Measurements from ENCODE around the gene SAMM50.
A peak's percentile ranks its signal among the peaks of the same experiment; 100 is the strongest.

Gene SAMM50

DNA sequence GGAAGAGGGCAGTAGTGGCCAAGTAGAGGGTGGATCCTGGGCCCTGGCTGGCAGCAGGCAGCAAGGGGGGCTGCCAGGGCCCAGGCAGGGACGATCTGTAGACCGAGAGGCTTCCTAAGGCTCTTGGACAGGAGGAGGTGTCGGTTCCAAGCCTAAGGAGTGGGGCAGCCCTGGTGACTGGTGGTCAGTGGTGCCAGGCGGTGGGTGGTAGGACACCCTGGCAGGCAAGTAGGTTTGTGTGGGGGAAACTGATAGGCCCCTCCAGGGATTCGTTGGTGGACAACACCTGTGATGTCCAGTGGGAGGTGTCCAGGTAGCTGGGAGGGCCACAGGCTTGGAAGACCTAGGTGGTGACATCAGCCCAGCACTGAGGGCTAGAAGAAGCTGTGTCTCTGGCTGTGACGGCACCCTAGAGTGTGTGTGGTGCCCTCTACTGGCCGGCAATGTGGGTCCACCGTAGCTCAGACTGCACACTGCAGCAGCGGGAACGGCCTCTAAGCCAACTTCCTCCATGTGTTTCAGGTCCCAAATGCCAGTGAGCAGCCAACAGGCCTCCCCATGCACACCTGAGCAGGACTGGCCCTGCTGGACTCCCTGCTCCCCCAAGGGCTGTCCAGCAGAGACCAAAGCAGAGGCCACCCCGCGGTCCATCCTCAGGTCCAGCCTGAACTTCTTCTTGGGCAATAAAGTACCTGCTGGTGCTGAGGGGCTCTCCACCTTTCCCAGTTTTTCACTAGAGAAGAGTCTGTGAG lies 9.4 kb upstream of the SAMM50 start:
- peak; percentile 33 for DNase-seq (ENCODE audit: low read depth)

GRCh38 chr22:43946384-43946667 lies 8.9 kb upstream of the SAMM50 start:
- DNase-seq (ENCODE audit: low read depth) = no peak

DNA sequence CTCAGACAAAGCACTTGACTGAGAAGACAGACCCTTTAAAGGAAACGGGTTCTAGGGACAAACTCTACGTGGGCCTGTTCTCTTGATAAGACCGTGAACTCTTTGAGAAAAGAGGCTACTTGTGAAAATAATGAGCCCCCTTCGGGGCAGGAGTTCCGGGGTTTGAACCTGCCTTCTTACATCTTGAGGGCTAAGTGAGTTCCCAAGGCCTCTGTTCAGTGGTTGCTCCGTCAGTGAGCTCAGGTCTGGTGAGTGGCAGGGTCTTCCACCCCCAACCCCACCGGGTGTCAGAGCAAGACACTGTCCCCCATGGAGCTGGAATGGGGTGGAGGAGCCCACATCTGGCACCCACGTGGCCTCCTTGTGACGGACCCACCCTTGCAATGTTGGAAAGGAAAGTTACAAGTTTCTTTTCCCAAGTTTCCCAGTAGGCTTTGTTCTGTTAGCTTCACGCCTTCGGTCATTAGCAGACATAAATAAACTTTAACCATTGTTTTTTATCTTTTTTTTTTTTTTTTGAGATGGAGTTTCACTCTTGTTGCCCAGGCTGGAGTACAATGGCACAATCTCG lies 6.3 kb upstream of the SAMM50 start:
- DNase-seq (ENCODE audit: low read depth) = no peak

DNA sequence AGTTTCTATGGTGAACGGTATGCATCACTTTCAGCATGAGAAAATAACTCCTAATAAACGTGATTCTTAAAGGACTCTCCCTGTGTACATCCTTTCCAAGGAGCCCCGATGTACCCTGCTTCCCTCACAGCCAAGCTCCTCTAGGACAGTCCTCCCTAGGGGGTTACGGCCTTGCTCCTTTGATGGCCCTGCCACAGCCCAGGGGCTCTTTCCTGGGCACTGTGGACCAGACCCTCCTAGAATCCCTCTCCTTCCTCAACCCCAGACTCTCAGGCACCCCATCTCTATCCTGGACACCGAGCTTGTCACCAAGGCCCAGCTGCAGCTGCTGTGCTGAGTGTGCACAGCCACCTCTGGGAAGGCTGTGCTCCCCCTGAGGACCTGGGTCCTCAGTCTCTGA lies 3.9 kb upstream of the SAMM50 start:
- DNase-seq (ENCODE audit: low read depth) = no peak

DNA sequence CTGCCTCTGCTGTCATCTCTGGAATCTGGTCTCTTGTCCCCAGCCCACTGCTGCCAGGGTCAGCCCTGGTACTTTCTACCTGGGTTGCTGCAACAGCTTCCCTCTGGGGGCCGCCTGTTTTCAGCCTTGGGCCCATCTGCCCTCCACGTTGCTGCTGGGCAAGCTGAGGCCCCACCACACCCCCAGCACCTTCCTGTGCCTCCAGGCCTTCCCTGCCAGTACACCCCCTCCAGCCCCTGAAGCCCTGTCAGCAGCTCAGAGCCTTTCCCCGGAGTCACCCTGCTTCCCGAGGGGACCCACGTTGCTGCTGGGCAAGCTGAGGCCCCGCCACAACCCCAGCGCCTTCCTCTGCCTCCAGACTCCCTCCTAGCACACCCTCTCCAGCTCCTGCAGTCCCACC lies 3.3 kb upstream of the SAMM50 start:
- no peak for DNase-seq (ENCODE audit: low read depth)

DNA sequence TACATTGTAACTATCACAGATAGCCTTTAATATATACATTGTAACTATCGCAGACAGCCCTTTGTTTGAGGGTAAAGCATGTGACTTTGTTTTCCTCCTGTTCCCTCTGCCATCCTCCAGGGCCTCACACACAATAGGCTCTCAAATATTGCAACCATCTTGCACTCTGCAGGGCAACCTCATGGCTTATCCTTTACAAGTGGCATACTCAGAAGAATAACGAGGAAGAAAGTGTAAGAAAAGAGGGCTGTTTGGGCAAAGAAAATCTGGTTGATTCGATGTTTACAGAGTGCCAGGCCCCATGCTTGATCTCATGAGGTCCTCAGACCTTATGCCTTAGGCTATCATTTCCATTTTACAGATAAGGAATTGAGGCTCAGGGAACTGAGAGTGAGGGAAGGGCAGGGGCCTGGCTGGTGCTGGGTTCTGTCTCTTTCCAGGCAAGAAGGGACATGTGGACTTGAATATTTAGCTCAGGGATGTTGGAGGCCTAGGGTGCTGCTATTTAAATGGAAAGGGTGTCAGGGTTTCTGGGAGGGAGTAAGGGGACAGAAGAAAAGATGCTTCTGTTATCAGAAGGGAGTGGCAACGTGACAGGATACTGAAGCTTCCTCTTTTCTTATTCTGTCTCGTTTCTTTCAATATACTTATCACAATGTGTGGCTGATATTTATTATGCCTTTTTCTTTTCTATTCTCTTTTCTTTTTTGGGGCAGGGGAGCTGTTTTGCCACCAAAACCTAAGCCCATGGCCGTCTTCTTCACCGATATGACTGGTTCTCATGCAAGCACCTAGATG lies 1.1 kb upstream of the SAMM50 start:
- DNase-seq (ENCODE audit: low read depth) = no peak

- DNase-seq (ENCODE audit: low read depth) = no peak
Observed at GRCh38 chr22:43955883-43956782, 891 bp downstream of the SAMM50 start.

GRCh38 chr22:43956805-43957463 lies 1.7 kb downstream of the SAMM50 start:
- no peak for DNase-seq (ENCODE audit: low read depth)

DNA sequence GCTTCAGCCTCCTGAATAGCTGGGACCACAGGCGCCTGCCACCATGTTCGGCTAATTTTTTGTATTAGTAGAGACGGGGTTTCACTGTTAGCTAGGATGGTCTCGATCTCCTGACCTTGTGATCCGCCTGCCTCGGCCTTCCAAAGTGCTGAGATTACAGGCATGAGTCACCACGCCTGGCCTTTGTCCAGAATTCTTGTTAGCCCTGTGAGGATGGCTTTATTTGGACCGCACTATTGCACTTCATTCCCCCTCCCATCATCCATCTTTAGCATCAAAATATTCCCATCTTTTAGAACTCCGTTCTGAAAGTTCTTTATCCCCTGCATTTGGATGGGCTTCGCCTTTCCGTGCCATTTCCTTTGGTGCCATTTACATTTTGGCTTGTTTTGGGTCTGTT lies 2.6 kb downstream of the SAMM50 start:
- DNase-seq (ENCODE audit: low read depth) = no peak

DNA sequence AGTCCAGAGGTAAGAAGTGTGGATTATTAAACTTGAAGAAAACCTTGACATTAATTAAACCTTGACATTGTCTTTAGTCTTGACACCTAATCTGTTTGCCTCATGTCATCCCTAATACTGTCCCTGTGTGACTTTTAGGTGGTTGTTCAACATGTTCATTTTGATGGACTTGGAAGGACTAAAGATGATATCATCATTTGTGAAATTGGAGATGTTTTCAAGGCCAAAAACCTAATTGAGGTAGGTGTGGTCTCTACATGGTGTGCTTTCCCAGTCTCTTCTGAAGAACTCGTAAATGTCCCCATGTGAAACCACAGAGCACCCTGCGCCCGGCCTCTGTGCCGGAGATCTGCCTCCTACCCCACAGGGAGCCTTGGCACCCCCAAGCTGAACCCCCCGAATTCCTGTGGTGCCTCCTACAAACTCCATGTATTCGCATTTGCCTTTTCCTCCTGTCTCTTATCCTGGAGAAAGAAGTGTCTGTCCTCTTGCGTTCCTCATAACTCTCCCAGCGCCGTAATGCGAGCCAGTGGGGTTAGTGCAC lies 9.1 kb downstream of the SAMM50 start:
- DNase-seq (ENCODE audit: low read depth) = no peak

DNA sequence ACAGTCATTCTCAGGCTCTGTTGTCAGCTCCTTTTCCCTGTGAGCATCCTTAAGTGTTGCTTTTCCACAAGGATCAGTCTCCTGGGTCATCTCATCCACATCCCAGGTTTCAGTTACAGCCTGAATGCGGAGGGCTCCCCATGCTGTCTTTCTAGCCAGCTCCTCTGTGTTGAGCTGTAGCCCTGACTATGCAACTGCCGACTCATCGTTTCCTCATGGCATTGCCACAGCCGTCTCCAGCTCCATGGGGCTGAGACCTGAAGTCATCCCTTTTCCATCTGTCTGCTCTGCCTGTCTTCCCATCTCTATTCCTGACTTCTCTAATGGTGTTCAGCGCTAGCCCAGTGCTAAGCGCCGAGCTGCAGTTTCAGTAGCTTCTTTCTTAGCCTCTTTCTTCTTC lies 11.8 kb downstream of the SAMM50 start:
- no peak for DNase-seq (ENCODE audit: low read depth)

DNA sequence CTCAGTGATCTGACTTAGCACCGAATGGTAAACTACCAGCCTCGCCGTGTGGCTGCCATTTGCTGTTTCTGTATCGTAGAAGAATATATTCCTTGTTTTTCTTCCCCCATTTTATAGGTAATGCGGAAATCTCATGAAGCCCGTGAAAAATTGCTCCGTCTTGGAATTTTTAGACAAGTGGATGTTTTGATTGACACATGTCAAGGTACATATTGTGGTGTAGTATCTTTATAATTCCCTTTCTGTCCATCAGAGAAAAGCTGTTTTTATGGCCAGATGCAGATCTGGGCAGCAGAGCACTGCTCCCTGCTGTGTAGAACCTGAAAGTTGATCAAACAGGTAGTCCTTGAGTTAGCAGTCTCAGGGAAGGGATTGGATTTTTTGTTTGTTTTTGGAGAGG lies 13.4 kb downstream of the SAMM50 start:
- no peak for DNase-seq (ENCODE audit: low read depth)

- DNase-seq (ENCODE audit: low read depth) = no peak
Observed at GRCh38 chr22:43969021-43969878, 14.0 kb downstream of the SAMM50 start.

DNA sequence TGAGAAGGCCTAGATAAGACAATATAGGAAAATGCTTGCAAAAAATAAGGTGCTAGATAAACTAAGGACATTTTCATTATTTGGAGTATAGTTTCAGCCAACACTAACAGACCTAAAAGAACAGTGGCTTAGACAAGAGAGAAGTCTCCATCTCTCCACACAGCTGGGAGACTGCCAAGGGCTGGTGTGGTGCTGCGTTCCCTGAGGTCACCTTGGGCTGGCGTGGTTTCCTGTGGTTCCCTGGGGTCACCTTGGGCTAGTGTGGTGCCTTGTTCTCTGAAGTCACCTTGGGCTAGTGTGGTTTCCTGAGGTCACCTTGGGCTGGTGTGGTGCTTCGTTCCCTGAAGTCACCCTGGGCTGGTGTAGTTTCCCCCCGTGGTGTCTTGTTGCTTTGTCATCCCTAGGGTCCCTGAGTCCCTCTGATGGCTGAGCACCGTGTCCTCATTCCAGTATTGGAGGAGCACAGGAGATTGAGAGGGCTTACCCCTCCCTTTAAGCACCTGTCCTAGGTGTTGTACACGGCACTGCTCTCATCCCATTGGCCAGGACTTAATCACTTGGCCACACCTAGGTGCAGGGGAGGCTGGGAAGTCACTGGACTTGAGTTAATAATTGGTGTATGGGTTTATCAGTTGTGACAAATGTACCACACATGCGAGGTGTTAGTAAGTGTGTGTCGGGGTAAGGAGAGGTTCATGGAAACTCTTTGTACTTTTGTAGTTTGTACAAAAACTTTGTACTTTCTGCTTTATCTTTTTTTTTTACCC lies 14.9 kb downstream of the SAMM50 start:
- DNase-seq (ENCODE audit: low read depth) = no peak

DNA sequence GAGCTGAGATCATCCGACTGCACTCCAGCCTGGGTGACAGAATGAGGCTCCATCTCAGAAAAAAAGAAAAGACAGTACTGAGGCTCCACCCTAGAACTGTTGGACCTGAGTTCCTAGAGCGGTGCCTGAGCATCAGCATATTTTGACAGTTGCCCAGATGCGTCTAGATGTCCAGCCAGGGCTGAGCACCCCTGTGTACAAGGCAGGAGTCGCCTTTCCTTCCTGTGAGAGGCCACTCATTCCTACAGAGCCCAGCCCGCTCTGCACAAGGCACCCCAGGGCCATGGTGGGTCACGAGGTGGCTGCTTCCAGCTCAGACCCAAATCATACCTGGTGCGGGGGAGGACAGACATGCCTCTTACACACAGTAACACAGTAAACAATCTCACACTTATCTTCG lies 15.9 kb downstream of the SAMM50 start:
- DNase-seq (ENCODE audit: low read depth) = no peak

DNA sequence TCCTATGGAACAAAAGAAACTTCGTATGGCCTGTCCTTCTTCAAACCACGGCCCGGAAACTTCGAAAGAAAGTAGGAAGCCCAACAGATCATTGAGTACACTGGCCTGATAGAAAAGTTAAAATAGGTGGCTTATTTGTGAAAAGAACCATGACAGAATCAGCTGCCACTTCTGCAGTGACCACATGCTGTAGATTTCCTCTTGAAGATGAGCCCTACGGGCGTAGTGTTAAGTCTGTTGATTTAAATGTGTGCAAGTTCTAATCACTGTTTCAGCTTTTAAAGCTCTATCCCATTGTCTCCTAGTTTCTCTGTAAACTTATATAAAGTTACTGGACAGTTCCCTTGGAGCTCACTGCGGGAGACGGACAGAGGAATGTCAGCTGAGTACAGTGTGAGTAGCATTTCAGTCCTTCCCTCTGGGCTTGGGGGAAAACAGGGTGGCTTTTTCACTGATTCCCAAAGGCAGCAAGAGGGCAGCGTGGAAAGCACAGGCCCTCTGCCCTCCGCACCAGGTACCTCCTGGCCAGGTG lies 17.8 kb downstream of the SAMM50 start:
- no peak for DNase-seq (ENCODE audit: low read depth)

DNA sequence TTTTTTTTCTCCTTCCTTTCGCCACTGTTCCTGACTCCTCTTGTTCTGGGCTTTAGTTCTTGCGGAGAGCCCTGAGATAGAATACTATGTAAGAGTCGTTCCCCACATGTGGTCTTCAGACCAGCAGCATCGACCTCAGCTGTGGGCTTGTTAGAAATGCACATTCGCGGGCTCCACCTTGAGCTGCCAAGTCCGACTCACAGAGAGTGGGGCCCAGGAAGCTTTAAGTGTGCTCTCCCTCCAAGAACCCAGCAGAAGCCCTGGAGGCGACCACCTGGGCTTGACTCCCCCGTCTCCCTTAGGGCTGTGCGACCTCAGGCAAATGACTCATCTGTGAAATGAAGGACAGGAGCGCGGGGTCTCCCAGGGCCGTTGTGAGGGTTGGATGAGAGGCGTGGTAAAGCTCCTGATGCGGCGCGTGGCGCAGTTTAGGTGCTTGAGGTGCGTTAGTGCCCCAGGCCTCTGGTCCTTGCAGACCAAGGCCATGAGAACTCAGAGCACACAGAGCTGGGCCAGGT lies 18.8 kb downstream of the SAMM50 start:
- DNase-seq (ENCODE audit: low read depth) = no peak

- no peak for DNase-seq (ENCODE audit: low read depth)
Observed at GRCh38 chr22:43975041-43975440, 19.8 kb downstream of the SAMM50 start.
